GM19043 (cell line): ENCODE measurements around the gene TCF3.

Experiments
- ATAC-seq: cut with Tn5 transposase; IDR thresholded peaks from one replicate; pipeline ENCODE4 v1.9.1; 2021; ENCODE audit warnings: low read depth; ENCODE audit not compliant: unreplicated experiment

TCF3 gene

DNA sequence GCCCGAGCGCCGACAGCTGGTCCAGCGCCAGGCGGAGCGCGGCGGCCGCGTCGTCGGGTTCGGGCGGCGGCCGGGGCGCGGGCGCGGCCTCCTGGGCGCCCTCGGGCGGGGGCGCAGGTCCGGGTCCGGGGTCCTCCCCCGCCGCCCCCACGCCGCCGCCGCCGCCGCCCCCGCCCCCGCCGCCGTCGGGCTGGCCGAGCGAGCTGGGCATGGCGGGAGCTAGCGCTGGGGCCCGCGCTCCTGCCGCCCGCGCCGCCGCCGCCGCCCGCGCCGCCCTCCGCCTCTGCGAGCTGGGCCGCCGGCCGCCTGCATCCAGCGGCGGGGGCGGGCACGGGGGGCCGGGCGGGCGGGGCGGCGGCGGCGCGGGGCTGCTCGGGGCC, 84.6 kb downstream of the TCF3 start:
- no peak for ATAC-seq

GRCh38 chr19:1567116-1567847, 85.1 kb downstream of the TCF3 start:
- no peak for ATAC-seq

- ATAC-seq = no peak
Observed at GRCh38 chr19:1566392-1567115, 85.9 kb downstream of the TCF3 start.

GRCh38 chr19:1563251-1563650, 89.2 kb downstream of the TCF3 start:
- no peak for ATAC-seq

DNA sequence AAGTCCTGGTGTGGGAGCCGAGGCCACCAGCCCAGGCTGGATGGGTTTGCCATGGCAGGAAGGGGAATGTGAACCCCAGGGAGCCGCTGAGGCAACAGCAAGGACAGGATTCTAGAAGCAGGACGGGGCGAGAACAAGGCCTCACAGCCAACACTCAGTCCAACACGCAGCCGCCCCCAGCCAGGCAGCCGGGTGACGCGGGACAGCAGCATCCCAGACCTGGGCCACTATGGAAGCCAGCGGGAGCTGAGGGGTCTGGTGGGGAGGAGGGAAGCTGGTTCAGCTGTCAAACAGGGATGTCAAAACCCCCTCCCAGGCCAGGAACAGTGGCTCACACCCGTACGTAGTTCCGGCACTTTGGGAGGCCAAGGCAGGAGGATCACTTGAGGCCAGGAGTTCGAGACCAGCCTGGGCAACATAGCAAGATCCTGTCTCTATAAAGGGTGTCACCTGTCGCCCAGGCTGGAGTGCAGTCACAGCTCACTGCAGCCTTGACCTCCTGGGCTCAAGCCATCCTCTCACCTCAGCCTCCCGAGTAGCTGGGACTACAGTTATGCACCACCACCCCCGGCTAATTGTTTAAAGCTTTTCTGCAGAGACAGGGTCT, 91.1 kb downstream of the TCF3 start:
- no peak for ATAC-seq

DNA sequence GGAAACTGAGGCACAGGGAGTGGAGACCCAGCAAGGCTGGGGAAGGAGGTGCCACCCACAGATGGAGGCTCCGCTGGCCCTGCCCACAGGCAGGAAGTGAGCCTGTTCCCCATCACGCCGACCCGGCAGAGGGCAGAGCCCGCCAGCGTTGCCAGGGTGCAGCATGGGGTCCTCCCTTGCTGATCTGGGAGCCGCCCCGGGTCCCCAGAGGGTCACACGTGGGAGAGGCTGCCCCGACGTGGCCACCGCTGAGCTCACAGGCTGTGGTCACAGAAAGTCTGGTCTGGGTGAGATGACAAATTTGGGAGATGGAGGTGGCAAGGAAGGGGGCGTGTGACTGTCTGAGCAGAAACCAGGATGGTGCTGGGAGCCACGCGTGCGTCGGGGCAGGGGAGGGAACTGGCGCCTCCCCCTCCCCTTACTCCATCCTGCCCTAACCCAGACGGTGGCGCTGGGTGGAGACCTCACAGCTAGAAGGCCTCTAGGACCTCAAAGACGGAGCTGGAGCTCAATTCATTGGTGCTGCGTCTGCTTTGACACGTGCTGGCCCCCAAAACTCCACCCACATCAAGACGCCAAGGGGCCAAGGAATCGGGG, 92.0 kb downstream of the TCF3 start:
- no peak for ATAC-seq
